COLO829 (cell line): ENCODE results near the gene PAN2.
"Not testable (repeated sequence)": the region's sequence is repeated elsewhere in the genome, so short reads cannot be mapped to it uniquely, and the experiment has no call there.

Experiments
- DNase-seq: peaks from one replicate; pipeline ENCODE4 v3.0.0; 2012; ENCODE audit warnings: low spot score

Gene PAN2

GRCh38 chr12:56341616-56342015 lies 7.8 kb upstream of the PAN2 start:
- DNase-seq: no peak

DNA sequence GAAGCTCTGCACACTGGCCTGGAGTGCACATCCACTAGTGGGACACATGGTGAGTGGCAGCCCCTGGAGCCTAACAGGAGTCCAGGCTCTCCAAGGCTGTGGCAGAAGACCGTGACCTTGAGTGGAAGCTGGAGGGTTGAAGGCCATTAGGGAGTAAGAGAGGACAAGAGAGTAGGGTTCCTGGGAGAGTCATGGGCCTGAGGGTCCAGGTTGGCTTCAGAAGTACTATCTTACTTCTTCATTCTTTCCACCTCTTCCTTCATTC lies 5.3 kb upstream of the PAN2 start:
- DNase-seq: no peak

GRCh38 chr12:56338308-56339157 lies 4.7 kb upstream of the PAN2 start, which contains the start of gene IL23A:
Gene IL23A, plus strand, starts transcription at chr12:56338884. Its CDS starts 161 bp downstream, at chr12:56339045.
- DNase-seq: no peak

DNA sequence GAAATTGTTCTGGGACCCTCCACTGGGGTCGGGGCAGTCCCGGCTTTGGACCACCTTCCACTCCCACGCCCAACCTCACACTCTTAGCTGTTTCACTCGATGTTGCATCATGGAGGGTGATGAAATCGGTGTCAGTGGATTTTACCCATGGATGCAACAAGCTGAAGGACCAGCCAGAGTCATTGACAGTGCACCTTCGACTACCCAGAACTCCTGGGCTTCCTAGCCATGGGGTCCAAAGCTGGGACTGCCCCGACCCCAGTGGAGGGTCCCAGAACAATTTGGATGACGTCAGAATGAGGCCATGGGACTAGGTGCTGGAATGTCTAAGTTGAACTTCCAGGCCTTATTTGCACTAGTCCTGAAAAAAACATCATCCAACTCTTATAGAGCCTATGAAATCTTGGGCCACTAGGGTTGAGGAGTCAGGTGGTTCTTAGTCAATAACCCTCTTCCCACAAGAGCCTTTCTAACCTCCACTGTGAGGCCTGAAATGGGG lies 4.0 kb upstream of the PAN2 start:
- no peak for DNase-seq

GRCh38 chr12:56336361-56337167 lies 2.8 kb upstream of the PAN2 start:
- no peak for DNase-seq

DNA sequence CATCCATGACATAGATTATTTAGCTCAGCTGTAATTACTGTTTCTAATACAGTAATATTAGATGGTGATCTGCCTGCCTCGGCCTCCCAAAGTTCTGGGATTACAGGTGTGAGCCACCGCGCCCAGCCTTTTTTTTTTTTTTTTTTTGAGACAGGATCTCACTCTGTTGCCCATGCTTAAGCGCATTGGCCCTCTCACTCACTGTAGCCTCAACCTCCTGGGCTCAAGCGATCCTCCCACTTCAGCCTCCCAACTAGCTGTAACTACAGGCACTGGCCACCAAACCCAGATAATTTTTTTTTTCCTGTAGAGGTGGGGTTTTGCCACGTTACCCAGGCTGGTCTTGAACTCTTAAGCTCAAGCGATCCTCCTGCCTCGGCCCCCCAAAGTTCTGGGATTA lies 1.7 kb upstream of the PAN2 start:
- DNase-seq: not testable (repeated sequence)

- DNase-seq: no peak
Observed at GRCh38 chr12:56334490-56334793, 642 bp upstream of the PAN2 start.

DNA sequence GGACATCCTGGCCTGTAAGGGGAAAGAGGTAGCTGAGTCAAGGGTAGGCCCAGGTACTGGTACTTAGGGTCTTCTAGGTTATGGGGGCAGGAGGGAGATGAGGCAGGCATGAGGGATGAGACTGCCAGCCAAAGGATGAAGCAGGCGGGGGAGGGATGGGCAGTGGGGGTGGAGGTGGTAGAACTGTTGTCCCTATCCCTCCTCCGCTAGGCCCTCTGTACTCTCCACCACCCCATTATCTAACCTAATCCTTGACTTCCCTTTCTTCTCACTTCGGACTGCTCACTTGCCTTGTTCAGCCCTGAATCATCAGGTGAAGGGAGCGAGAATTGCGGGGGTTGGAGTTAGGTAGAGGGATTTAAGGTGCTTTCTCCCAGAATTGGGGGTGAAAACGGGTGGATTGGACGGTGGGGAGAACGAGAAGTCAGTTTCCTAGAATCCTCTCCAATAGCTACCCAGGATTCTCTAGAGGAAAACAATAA lies 562 bp downstream of the PAN2 start:
- DNase-seq: no peak

DNA sequence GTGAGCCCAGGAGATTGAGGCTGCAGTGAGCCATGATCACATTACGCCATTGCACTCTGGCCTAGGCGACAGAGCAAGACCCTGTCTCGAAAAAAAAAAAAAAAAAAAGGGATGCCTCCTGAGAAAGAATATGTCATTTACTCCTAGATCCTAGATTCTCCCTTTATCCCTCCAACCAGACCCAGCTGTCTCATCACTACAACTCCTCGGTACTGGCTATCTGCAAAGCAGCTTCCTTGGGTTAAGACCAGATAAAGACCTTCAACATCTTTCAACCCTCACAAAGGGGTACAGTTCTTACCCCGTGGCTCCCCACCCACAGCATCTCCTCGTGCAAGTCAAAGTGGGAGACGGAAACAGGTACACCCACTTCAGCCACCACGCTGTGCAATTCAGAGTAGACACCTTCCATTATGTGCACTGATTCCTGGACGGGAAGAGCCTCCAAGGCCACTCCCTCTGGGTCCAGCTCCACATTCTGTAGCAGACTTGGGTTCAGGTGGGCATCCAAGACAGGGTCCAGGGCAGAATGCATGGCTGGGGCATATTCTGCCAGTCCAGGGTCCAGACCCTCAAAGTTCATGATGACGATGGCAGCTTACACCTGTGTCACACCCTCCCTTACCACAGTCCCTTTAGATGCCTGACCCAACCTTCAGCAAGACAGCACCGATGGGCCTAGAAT lies 1.1 kb downstream of the PAN2 start:
- DNase-seq: no peak

DNA sequence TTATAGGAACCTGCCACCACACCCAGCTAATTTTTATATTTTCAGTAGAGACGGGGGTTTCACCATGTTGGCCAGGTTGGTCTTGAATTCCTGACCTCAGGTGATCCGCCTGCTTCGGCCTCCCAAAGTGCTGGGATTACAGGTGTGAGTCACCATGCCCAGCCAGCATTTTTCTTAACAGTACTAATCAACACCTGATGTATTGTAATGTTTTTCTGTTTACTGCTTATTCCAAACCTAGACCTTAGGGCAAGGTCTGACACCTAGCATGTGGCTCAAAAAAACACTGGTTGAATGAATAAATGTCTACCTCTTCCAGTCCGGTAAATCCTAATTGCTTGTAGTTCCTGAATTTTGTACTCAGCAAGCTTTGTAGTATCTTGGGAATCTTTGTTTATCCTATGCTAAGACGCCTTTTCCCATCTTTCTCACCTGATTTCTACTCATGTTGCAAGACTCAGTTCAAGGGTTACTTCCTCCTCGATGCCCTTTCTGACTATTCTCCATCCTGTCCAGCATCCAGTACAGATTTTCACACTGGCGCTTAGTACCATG lies 2.8 kb downstream of the PAN2 start:
- DNase-seq: no peak

DNA sequence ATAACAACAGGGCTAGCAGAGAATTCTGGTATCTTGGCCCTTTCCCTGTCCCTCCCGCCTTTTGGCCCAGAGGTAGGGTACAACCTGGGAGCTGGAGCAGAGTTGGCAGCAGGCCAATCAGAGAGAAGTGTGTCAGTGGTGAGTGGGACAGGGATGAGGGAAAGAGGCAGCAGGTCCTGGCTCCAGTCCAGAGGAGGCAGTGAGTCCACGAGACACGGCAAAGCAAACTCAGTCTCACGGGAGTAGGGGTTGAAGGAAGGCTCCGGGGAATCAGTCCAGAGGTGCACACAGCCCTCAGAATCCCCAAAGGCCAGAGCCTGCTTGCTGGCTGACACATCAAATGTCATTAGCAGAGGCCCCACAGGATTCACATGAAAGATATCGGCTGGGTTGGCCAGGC lies 7.3 kb downstream of the PAN2 start:
- DNase-seq: no peak

DNA sequence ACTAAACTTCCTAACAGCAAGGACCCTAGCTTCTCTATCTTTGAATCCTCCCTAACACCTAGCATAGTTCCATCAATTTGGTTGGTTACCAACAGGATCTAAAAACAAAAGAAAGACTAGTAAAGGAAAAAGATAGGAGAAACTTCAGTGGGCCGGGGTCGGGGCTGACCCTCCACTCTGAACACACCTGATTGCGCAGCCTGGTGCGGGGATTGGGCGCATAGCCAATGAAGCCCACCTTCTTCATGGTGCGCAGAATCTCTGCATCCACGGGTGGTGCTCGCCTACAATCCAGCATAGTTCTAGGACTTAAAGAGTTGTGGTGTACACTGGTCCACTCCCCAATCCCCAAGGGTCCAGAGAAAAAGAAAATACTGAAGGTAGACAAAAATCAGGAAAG lies 7.7 kb downstream of the PAN2 start:
- no peak for DNase-seq

GRCh38 chr12:56324206-56324605 lies 9.6 kb downstream of the PAN2 start:
- no peak for DNase-seq

GRCh38 chr12:56321610-56322009 lies 12.2 kb downstream of the PAN2 start:
- DNase-seq: not testable (repeated sequence)

- no peak for DNase-seq
Observed at GRCh38 chr12:56321027-56321426, 12.8 kb downstream of the PAN2 start.

DNA sequence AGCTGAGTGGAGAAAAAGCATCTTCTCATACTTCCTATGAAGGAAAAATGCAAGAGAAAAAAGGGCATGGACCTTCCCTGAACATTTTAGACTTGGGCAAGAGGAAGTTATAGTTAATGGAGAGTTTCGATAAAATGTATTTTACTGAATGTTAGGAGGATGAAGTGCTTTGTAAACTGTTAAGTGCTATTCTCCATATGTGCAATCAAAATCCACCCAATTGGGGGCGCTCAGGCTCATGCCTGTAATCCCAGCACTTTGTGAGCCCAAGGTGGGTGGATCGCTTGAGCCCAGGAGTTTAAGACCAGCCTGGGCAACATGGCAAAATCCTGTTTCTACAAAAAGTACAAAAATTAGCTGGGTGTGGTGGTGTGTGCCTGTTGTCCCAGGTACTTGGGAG lies 16.1 kb downstream of the PAN2 start:
- DNase-seq: no peak

GRCh38 chr12:56315622-56316473 lies 18.0 kb downstream of the PAN2 start, which contains the start of gene CNPY2:
Gene CNPY2, minus strand, starts transcription at chr12:56315988. Its CDS starts 771 bp downstream, at chr12:56315217.
- peak; percentile 83 for DNase-seq

GRCh38 chr12:56315249-56315621 lies 18.6 kb downstream of the PAN2 start:
- peak; percentile 47 for DNase-seq

- DNase-seq: no peak
Observed at GRCh38 chr12:56311003-56311402, 22.8 kb downstream of the PAN2 start.

DNA sequence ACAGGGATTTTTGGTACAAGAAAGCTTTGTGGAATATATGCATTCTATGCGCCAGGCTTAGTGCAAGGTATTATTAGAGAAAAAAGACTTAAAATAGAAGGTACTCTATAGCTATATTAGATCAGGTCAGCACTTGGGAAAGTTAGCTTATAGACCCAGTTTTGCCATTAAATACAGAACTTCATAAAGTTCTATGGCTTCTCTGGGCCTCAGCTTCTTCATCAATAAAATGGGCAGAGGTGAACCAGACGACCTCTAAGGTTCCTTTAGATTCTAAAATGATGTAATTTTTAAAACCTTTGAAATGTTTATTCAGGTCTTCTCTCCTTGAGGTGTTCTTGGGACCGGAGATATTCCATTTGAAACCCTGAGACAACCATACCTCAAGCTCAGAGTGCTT lies 25.1 kb downstream of the PAN2 start:
- no peak for DNase-seq

DNA sequence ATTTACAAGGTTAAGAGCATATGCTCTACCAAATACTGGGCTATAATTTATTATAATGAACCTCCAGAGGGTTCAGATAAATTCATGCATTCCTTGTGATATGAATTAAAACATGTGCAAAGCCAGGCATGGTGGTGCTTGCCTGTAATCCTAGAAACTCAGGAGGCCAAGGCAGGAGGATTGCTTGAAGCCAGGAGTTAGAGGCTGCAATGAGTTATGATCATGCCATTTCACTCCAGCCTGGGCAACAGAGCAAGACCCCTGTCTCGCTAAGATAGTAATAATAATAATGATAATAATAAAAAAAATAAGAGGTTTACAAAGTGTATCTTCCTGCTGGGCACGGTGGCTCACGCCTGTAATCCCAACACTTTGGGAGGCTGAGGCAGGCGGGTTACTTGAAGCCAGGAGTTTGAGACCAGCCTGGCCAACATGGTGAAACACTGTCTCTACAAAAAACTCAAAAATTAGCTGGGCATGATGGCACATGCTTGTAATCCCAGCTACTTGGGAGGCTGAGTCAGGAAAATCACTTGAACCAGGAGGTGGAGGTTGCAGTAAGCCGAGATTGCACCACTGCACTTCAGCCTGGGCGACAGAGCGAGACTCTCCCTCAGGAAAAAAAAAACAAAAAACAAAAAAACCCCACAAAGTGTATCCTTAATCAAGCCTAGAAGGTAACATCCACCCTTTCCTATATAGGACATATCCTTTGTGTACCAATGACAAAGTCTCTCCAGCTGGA lies 26.4 kb downstream of the PAN2 start:
- no peak for DNase-seq
